GM12875 (cell line): ENCODE data around the gene TMCO4.

Experiments used
- H3K4me3 ChIP-seq: one replicate; pipeline ENCODE4 v1.5.1; 2011; ENCODE audit warnings: low read depth, low read length, control low read depth
- TF ChIP-seq, protein P1 (sequence below): IDR thresholded peaks from 2 replicates; pipeline ENCODE4 v1.5.1; 2011; ENCODE audit warnings: low read depth, mild to moderate bottlenecking, control low read depth, inconsistent platforms, low read length, moderate library complexity, borderline replicate concordance; ENCODE audit not compliant: insufficient read depth

Gene TMCO4

DNA sequence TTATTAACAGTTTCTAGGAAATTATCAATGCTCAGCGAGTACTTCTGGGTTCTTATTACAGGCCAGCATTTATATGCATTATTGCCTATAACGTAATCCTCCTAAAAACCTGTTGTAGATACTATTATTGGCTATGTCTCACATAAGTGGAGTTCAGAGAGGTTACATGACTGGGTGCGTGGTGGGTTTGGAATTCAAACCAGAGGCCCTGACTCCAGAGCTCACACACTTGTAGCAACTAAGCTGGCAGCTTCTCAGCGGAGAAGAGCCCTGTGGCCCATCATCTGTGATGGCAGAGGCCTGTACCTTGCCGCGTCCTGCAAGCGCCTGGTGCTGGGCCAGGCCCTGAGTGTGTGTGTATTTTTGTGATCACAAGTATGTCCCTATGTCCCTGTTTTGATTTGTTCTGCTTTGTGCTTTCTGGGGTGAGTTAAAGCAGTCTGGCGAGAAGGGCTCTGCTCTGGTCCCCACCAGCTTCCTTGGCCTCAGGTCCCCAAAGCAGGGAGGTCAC lies 68.3 kb downstream of the TMCO4 start:
- TF ChIP-seq, protein P1, sequence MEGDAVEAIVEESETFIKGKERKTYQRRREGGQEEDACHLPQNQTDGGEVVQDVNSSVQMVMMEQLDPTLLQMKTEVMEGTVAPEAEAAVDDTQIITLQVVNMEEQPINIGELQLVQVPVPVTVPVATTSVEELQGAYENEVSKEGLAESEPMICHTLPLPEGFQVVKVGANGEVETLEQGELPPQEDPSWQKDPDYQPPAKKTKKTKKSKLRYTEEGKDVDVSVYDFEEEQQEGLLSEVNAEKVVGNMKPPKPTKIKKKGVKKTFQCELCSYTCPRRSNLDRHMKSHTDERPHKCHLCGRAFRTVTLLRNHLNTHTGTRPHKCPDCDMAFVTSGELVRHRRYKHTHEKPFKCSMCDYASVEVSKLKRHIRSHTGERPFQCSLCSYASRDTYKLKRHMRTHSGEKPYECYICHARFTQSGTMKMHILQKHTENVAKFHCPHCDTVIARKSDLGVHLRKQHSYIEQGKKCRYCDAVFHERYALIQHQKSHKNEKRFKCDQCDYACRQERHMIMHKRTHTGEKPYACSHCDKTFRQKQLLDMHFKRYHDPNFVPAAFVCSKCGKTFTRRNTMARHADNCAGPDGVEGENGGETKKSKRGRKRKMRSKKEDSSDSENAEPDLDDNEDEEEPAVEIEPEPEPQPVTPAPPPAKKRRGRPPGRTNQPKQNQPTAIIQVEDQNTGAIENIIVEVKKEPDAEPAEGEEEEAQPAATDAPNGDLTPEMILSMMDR: no peak
- H3K4me3 ChIP-seq: no peak overlapping the region

DNA sequence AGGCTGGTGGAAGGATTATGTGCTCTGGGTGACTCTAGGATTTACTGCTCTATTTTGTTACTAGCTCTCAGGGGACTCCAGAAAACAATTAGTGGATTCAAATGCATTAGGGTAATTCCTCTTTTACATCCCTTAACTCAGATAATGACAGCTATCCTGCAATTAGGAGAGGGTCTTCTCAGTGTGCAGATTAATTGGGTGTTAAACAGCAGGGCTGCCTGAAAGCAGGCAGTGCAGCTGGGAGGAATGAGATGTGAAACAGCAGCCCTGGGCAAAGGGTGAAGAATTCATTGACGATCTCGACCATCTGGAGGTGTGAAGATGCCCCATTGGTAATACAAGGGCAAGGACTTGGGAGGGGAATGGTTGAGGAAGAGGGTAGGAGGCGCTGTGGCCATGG lies 68.9 kb downstream of the TMCO4 start:
- H3K4me3 ChIP-seq: no peak overlapping the region
- TF ChIP-seq, protein P1: no peak

DNA sequence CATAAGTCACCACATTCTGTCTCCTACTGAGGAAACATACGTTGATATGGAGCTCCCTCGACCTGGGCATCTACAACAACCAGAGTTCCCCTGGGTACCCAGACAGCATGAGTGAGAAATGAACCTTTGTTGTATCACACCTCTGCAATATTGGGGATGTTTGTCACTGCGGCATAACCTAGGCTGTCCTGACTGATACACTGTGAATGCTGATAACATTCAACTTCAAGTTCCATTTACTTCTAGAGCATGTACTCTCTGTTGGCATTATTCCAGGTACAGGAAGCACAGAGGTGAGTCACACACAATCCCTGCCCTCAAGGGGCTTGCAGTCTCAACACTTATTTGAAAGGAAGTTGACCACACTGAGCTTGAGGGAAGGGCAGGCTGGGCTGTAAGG lies 69.5 kb downstream of the TMCO4 start:
- TF ChIP-seq, protein P1: no peak
- no peak overlapping the region for H3K4me3 ChIP-seq

DNA sequence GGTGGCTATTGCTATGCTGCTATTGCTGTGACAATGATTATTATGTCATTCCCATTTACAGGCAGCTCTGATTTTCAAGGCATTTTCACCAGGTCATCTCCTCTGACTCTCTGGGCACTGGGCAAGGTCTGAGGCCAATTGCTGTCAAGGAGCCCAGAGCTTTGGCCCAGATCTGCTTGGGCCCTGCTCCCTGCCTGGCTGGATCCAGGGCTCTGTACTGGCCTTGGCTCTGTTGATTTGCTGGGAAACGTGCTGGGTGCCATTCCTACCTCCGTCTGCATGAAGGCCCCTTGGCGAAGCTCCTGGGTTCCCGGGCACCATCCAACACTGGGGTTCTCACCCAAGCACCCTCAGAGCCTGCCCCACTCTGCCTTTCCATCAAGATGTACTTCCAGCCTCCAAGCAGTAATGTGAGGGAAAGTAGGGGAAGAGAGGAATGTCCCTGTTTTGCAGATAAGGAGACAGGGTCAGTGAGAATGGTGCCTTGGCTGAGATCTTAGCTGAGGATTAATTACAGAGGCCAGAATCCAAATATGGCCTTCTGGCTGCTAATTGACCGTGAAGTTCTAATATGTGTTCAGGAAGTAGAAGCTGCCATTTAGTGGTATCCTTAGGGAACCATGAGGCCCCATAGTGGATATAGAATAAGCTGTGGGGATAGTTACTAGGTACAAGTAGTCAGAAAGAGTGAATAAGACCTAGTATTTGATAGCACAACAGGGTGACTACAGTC lies 71.1 kb downstream of the TMCO4 start:
- H3K4me3 ChIP-seq: no peak overlapping the region
- TF ChIP-seq, protein P1: no peak

DNA sequence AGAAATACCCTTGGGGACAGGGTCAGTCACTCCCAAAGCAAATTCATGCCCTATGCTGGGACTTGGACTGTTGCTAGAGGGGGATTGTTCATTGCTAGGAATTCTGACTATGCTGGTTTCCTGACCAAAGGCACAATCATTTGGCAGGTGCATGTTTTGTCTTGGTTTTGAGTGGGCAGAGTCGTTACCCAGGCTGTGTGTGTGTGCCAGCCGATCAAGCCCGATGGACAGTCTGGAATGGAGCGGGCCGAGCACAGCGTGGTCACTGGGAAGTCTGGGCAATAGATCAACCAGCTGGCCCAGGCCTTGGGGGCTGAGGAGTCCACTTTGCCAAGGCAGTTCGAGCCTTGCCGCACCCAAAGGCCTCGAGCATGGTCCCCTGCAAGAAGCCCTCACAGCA lies 74.1 kb downstream of the TMCO4 start:
- no peak overlapping the region for H3K4me3 ChIP-seq
- TF ChIP-seq, protein P1: no peak

DNA sequence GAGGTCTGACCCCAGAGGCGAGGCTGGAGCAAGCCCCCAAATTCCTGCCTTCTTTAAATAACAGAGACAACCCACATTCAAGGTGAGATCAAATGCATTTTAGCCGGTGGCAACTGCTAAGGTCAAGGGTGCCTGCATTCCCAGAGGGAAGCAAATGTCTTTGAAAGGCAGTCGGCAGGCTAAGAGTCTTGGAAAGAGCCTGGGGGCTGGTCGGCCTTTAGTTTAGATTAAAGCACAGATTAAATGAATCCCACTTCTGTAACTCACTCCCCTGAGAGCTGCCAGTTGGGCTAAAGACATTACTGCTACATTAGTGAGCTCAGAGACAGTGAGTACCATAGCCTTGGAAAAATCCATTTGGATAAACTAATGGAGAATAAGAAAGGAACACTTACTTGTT lies 75.8 kb downstream of the TMCO4 start:
- TF ChIP-seq, protein P1: no peak
- no peak overlapping the region for H3K4me3 ChIP-seq

DNA sequence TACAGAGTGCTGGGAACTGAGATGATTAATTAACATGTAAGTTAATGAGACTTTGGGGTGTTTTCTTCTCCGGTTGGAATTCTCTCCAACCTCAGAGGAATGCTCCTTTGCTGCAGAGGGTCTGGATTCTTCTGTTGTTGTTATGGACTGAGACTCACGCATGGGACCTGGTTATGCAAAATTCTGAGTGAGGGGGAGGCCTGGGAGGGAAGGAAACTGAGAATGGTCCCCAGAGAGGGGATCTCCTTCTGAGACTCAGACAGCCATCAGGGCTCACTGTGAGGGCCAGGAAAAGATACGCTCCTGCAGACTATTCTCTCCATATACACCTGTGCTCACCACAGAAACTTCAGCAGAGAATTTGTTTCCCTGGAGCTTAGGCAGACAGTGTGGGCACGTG lies 78.7 kb downstream of the TMCO4 start:
- TF ChIP-seq, protein P1: no peak
- H3K4me3 ChIP-seq: no peak overlapping the region
